Smooth muscle cell (in vitro differentiated cells): ENCODE measurements around the gene FILIP1. TPM values are rescaled to one million over a fixed set of nuclear protein-coding genes. Genes with fewer than 3 reads are reported as not detected.

Experiments used
- DNase-seq: peaks from one replicate; lab custom pipeline; 2025; ENCODE audit not compliant: unreplicated experiment; lab: John Stamatoyannopoulos, UW
- H2AFZ ChIP-seq: fragments of 200-600 bp; sonication (generic); 2 replicates; pipeline ENCODE4 v1.6.0; 2016; ENCODE audit warnings: antibody characterized with exemption, low read depth, mild to moderate bottlenecking
- H3F3A ChIP-seq: fragments of 200-600 bp; sonication (generic); 2 replicates; pipeline ENCODE4 v1.6.0; 2017; ENCODE audit warnings: antibody characterized with exemption, low read depth
- H3K27ac ChIP-seq: fragments of 200-600 bp; sonication (generic); 2 replicates; pipeline ENCODE4 v1.5.1; 2016; ENCODE audit warnings: low read depth, mild to moderate bottlenecking
- H3K27me3 ChIP-seq: fragments of 200-600 bp; sonication (generic); 2 replicates; pipeline ENCODE4 v1.6.1; 2016; ENCODE audit warnings: low read depth, mild to moderate bottlenecking
- H3K36me3 ChIP-seq: fragments of 200-600 bp; sonication (generic); 2 replicates; pipeline ENCODE4 v1.5.1; 2016; ENCODE audit warnings: low read depth
- H3K4me1 ChIP-seq: fragments of 200-600 bp; sonication (generic); 2 replicates; pipeline ENCODE4 v1.5.1; 2016; ENCODE audit warnings: low read depth
- H3K4me2 ChIP-seq: fragments of 200-600 bp; sonication (generic); 2 replicates; pipeline ENCODE4 v1.6.0; 2016; ENCODE audit warnings: mild to moderate bottlenecking
- H3K4me3 ChIP-seq: fragments of 200-600 bp; sonication (generic); 2 replicates; pipeline ENCODE4 v1.5.1; 2016; ENCODE audit warnings: mild to moderate bottlenecking
- H3K79me2 ChIP-seq: fragments of 200-600 bp; sonication (generic); 2 replicates; pipeline ENCODE4 v1.6.0; 2016; ENCODE audit warnings: low read depth, mild to moderate bottlenecking
- H3K9ac ChIP-seq: fragments of 200-600 bp; sonication (generic); 2 replicates; pipeline ENCODE4 v1.6.0; 2016; ENCODE audit warnings: low read depth
- H3K9me3 ChIP-seq: fragments of 200-600 bp; sonication (generic); replicated peaks from 2 replicates; pipeline ENCODE4 v1.5.1; 2016; ENCODE audit warnings: low read depth
- H4K20me1 ChIP-seq: fragments of 200-600 bp; sonication (generic); 2 replicates; pipeline ENCODE4 v1.6.0; 2016; ENCODE audit warnings: low read depth
- CTCF ChIP-seq: fragments of 200-600 bp; sonication (generic); IDR thresholded peaks from 2 replicates; pipeline ENCODE4 v1.5.1; 2017; ENCODE audit warnings: borderline replicate concordance, mild to moderate bottlenecking, antibody characterized with exemption; ENCODE audit not compliant: insufficient read depth, poor library complexity, severe bottlenecking
- WGBS: methylation state at CpG from one replicate; pipeline ENCODE4 v1.1.7; 2016; ENCODE audit warnings: low lambda C conversion rate; 5-methylcytosine and 5-hydroxymethylcytosine counted together
- polyA plus RNA-seq: library from polyadenylated mRNA; unstranded; fragments of >200 nt; fragmentation: Nextera tagmentation; extraction: Ambion mirVana; gene quantifications from 2 replicates; pipeline ENCODE4 v1.2.1, GENCODE V29; 2016
- total RNA-seq: library from RNA; depleted of rRNA; stranded (reverse); fragments of >200 nt; gene quantifications from 2 replicates; pipeline ENCODE4 v1.2.3, GENCODE V29; 2014

The FILIP1 gene
- total and polyA plus RNA-seq, 2 experiments from 2014 or later: 3.0 to 3.5 TPM

GRCh38 chr6:75308250-75308988 is 185.2 kb downstream of the FILIP1 start:
- WGBS: 63% methylated on average over 11 of the region's 11 CpGs
- Histone ChIP-seq H2AFZ (no peak overlapping the region), H3K36me3 (no peaks in the 10 kb centered on the region), H3F3A (no peaks in the 10 kb centered on the region), H3K4me1 (peaks cover 9% of the 10 kb centered on the region), H3K79me2 (no peaks in the 10 kb centered on the region), H3K9ac (no peak overlapping the region), H3K27ac (no peak overlapping the region), H3K9me3 (no peaks in the 10 kb centered on the region), H4K20me1 (no peaks in the 10 kb centered on the region), H3K4me2 (no peak overlapping the region), H3K4me3 (no peak overlapping the region), H3K27me3 (no peaks in the 10 kb centered on the region)
- TF ChIP-seq CTCF: no peak
- DNase-seq: no peak

DNA sequence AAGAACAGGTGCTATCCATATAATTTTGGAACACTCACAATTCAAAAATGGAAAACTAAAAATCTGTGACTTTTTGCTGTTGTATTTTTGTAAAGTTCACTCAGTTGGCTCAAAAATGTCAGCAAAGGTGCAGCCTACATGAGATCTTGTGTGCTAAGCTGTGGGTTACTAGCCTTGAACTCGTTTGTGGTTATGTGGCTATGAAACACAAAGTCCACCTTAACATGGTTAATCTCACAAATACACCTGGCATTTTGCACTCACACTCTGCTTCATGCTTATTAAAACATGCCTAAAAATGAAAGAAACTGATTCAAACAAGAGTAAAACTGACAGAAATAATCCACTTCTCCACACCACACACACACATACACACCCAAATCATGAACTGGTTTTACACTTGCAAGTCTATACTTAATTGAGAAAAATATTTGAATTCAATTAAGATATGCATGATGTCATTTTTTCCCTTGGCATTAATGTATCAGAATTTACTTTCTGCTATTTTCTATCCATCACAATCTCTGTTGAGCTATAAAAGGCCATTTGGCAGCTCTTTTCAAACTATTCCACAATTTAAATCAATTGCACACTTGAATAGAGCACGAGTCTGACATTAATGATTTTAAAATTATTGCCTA is 186.1 kb downstream of the FILIP1 start:
- Histone ChIP-seq H3F3A (no peaks in the 10 kb centered on the region), H3K9ac (no peak overlapping the region), H3K9me3 (no peaks in the 10 kb centered on the region), H3K4me2 (no peak overlapping the region), H4K20me1 (no peaks in the 10 kb centered on the region), H3K27ac (no peak overlapping the region), H3K27me3 (no peaks in the 10 kb centered on the region), H2AFZ (no peak overlapping the region), H3K4me1 (peaks cover 9% of the 10 kb centered on the region), H3K4me3 (no peak overlapping the region), H3K36me3 (no peaks in the 10 kb centered on the region), H3K79me2 (no peaks in the 10 kb centered on the region)
- 91% methylated on average over 2 of the region's 2 CpGs for WGBS
- DNase-seq: no peak
- no peak for TF ChIP-seq CTCF

GRCh38 chr6:75306064-75306463 is 187.5 kb downstream of the FILIP1 start:
- WGBS: 85% methylated on average over 3 of the region's 3 CpGs
- Histone ChIP-seq H3K79me2 (no peaks in the 10 kb centered on the region), H3K9me3 (no peaks in the 10 kb centered on the region), H3K4me2 (no peak overlapping the region), H3K4me1 (peaks cover 9% of the 10 kb centered on the region), H3K9ac (no peak overlapping the region), H3K4me3 (no peak overlapping the region), H3F3A (no peaks in the 10 kb centered on the region), H3K27ac (no peak overlapping the region), H2AFZ (no peak overlapping the region), H3K36me3 (no peaks in the 10 kb centered on the region), H3K27me3 (no peaks in the 10 kb centered on the region), H4K20me1 (no peaks in the 10 kb centered on the region)
- no peak for TF ChIP-seq CTCF
- no peak for DNase-seq
